GM19238 (cell line): ENCODE measurements around the gene RAVER2.

ENCODE experiments used
- DNase-seq: peaks from one replicate; pipeline ENCODE4 v3.0.0; 2011; ENCODE audit warnings: low spot score; ENCODE audit not compliant: insufficient read length

RAVER2 gene

GRCh38 chr1:64844175-64844574 is 99.3 kb downstream of the RAVER2 start:
- no peak for DNase-seq

DNA sequence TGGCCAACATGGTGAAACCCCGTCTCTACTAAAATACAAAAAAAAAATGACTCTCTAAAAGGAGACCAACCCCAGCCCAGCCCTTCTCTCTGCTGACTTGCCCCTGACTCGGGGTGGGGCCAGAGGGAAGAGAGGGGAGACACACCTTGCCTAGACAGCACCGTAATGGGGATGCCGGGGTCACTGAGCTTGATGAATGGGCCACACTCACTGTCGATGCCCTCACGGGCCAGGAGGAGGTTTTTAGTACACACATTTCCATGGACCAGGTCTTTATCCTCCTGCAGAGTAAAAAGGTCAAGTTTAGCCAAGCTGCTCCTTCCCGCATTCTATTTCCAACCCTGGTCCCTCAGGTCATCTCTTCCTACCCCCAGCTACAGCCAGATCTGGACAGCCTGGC is 99.7 kb downstream of the RAVER2 start:
- no peak for DNase-seq

DNA sequence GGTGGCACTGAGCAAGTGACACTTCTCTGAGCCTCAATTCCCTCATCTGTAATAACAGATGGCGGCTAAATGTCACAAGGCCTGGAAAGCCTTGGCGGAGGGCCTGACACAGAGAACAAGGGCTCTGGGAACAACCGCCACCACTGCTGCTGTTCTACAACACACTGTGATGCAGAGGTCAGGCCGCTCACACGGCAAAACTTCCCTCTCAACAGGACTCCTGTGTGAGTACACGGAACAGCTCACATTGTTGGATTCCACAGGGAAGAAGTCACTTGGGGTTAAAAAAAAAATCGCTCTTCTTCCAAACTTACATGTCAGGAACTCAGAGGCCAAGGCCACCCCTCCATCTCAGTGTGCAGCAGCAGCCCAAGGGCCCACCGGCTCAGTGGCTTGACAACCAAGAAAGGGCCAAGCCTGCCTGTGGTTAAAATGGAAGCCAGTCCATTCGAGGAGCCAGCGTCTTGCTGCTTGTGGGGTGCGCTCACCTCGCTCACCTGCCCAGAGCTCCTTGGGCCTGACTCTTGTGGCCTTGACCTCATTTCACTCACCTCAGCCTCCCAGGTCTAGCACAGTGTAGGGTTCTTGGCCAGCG is 101.1 kb downstream of the RAVER2 start:
- no peak for DNase-seq

- no peak for DNase-seq
These were observed 101.9 kb downstream of the RAVER2 start for GRCh38 chr1:64846573-64847430.

DNA sequence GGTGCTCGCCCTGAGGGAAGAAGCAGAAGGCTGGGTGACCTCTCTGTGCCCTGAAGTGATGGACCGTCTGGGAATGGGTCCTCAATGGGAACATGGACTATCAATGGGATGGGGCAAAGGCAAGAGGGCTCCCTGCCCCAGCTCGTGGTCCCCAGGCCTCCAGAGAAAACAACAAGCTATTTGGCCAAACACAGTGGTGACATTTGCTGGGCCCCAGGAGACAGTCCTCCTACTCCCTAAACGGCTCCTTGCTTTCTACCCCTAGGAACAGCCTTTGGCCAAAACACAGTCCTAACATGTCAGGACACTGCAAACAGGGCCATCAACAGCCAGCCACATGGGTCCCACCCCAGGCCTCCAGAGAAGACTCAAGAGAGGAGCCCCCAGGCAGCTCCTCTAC is 102.8 kb downstream of the RAVER2 start:
- no peak for DNase-seq

GRCh38 chr1:64848136-64848535 is 103.3 kb downstream of the RAVER2 start:
- no peak for DNase-seq

- DNase-seq = no peak
These were observed 103.9 kb downstream of the RAVER2 start for GRCh38 chr1:64848803-64849202.

GRCh38 chr1:64849942-64850341 is 105.1 kb downstream of the RAVER2 start:
- DNase-seq = no peak

DNA sequence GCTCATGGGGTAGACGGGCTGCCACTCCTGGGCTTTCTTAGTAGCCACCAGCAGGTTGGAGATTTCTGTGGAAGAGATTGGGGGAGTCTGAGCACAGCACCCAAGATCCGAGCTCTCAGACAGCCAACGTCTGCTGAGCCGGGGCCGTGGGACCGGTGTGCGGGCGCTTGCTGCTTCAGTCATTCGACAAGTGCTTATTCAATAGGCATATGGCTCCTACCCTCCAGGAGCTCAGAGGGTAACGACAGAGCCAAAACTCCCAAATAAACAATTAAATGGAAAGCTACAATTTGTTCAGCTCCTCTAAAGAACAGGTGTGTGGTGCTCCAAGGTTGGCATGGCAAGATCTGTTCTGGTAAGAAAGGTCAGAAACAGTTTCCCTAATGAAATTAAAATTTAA is 106.0 kb downstream of the RAVER2 start:
- no peak for DNase-seq

DNA sequence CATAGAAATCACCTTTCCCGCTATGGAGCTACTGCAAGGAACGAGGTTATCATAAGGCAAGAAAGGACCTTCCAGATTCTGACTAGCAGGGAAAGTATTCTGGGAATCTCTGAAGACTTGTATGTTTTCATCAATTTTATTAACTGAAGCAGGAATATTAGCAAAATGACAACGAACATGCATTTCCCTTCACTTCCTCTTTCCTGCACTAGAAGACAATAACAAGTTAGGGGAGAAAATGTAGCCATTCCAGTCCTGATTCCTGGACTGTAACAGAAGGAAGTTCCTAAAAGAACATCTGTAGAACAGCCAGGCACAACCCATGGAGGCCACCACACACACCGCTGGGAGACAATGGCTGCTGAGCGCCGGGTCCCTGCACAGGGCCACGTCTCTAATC is 106.8 kb downstream of the RAVER2 start:
- no peak for DNase-seq

- no peak for DNase-seq
These were observed 109.8 kb downstream of the RAVER2 start for GRCh38 chr1:64854674-64855073.

DNA sequence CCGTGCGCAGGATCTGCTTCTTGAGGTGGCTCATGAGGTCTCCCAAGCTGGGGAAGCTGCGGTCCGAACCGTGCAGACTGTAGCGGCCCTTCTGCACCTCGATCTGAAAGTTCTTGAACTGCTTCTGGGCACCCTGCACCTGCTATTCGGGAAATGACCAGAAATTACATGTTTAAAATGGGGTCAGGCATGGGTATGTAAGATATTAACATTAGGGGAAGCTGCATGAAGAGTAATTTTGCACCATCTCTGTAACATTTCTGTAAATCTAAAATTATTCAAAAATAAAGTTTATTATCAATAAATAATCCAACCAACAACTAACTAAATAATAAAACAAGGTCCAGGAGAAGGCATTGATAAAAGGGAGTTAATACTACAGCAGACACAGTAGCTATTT is 110.7 kb downstream of the RAVER2 start:
- DNase-seq = no peak

- DNase-seq = no peak
These were observed 111.7 kb downstream of the RAVER2 start for GRCh38 chr1:64856553-64856952.

DNA sequence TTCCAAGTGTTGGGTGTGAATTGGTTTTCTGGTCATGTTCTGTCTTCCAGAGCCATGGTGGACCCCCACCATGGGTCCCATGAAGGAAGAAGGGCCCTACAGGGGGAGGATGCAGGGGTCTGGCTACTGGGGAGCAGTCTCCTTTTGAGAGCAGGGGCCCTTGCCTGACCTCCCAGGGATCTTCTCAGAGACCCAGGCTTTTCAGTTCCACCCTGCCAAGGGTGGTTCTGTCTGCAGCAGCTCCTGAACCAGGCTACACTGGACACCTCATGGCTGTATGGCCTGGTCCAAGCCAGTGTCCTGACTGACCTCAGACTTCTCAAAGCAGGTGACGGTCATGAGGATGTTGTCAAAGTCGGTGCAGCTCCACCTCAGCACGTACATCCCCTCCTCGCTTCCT is 112.5 kb downstream of the RAVER2 start:
- no peak for DNase-seq

DNA sequence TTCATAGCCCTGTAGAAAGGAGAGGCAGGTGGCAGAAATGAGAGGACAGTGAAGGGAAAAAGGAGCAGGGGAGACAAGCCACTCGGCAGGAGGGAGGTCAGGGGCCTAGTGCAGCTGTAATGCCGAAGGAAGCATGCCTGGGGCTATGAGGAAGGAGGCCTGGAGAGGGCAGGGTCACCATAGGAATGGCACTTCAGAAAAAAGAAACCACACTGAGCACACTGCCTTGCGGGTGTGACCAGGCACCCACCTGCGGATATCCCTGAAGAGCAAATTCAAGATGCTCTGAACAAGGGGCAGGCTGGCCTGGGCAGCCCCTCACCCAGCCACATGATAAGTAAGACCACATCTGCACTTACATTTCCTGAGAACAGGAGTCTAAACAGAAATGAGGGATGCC is 116.7 kb downstream of the RAVER2 start:
- DNase-seq = no peak

DNA sequence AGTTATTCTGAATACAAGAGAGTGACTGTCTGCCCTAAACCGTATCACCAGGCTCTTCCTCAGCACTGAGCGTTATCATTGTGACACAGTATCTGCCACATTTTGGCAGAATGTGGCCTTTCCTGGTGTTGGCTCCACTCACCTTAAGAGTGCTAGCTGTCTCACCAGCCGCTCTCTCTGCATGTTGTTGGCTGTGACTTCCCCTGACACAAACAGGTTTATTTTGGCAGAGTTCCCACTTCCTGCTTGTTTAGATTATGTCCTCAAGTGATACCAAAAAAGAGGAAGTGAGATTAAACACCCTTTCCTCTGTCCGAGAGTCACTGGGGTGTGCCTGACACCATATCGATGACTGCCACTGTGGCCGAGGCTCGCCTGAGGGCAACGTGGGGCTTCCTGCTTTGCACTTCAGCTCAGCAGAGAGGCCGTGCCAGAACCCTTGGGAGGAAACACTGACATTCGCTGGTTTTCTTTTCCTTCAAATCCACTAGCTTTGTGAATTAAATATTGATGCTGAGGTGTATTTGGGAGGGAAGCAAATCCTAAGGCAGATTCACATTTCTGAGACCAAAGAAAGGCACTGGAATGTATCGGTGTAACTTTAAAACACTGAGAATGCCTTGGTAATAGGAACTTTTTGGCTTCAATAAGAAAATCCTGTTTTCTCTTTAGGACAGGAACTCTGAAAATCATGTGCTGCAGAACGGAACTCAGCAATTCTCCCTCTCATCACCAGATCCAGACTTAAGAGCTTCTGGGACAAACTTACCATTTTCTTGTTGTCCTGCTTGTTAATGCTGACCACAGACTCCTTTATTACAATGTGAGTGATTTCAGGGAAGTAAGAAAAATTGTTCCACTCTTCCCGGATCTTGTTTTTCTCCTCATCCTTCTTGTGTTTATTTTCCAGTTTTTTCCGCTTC is 119.4 kb downstream of the RAVER2 start:
- peak; percentile 64 for DNase-seq

- DNase-seq = no peak
These were observed 120.4 kb downstream of the RAVER2 start for GRCh38 chr1:64865105-64865757.

- no peak for DNase-seq
These were observed 121.8 kb downstream of the RAVER2 start for GRCh38 chr1:64866689-64867088.

- DNase-seq = no peak
These were observed 122.4 kb downstream of the RAVER2 start for GRCh38 chr1:64867266-64867665.

DNA sequence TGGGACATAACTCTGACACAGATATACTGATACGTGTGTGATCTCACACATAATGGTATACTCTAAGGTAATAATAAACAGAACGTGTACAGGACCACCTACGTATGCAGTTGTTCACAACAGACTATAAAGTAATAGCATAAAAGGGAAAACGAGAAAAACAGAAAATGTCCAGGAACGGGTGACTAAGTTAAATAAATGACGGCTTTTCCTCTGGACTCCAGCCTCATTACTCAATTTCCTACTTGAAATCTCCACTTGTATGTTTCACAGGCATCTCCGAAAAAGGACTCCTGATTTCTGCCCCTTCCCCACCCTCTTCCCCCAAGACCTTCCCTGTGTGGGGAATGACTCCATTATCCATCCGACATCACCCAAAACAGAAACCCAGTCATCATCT is 126.4 kb downstream of the RAVER2 start:
- DNase-seq = no peak

DNA sequence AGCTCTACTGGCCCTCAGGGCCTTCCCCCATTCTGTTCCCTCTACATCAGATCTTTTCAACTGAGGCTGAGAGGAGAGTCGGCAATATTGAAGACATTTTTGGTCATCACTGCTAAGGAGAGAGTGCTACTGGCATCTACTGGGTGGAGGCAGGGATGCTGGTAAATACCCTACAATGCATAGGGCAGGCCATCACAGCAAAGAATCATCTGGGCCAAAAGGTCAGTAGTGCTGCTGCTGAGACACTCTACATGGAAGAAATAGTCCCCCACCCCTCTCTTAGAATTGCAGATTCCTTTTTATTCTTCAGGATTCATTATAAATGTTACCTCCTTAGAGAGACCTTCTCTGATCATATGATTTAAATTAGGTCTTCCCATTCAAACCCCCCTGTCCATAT is 127.2 kb downstream of the RAVER2 start:
- DNase-seq = no peak

DNA sequence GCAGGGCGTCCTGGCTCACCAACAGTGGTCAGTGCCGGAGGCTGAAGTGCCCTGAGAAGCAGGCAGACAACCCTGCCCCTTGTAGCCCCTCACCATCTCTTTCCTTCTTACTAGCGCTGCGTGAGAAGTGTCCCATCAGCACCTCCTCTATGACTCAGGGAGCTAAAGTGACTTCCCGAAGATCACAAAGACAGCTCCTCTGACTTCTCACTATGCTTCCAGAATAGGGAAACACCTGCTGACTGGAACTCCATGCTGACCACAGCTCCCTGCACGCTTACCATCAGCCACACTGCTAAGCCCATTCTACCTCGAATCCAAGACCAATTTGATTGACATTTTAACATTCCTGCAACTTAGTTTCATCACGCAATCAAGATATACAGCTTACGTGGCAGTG is 128.7 kb downstream of the RAVER2 start:
- no peak for DNase-seq
